Heart right ventricle (tissue), 16 donors: ENCODE measurements around the gene LRMDA. TPM values are rescaled to one million over a fixed set of nuclear protein-coding genes. Genes with fewer than 3 reads are reported as not detected.
A peak's percentile ranks its signal among the peaks of the same experiment; 100 is the strongest.

ENCODE experiments used
- ATAC-seq, 8 donors: fragments of 200-7000 bp; cut with Tn5 transposase; one replicate each; pipeline ENCODE4 v1.9.1; 2020; ENCODE audit warnings: mild to moderate bottlenecking in 8 of 8, moderate library complexity in 8 of 8, moderate number of reproducible peaks in 1 of 8
- DNase-seq, 2 donors: peaks; one replicate each; pipeline ENCODE4 v3.0.0-alpha.2; 2020
- H3K27ac ChIP-seq, 10 donors: fragments of 200-600 bp; sonication (generic) in 2 of 10; one replicate each; pipeline versions ENCODE4 v1.5.0 to v1.8.0; 2020 to 2022; ENCODE audit warnings: mild to moderate bottlenecking in 3 of 10
- H3K27me3 ChIP-seq, 7 donors: fragments of 200-600 bp; one replicate each; pipeline ENCODE4 v1.8.0; 2021 to 2022; ENCODE audit warnings: mild to moderate bottlenecking in 2 of 7
- H3K36me3 ChIP-seq, 9 donors: fragments of 200-600 bp; sonication (generic) in 1 of 9; one replicate each; pipeline versions ENCODE4 v1.5.0 to v1.8.0; 2020 to 2022; ENCODE audit warnings: mild to moderate bottlenecking in 2 of 9
- H3K4me1 ChIP-seq, 9 donors: fragments of 200-600 bp; sonication (generic) in 1 of 9; one replicate each; pipeline versions ENCODE4 v1.5.0 to v1.8.0; 2020 to 2022; ENCODE audit warnings: mild to moderate bottlenecking in 4 of 9
- H3K4me3 ChIP-seq, 10 donors: fragments of 200-600 bp; sonication (generic) in 2 of 10; one replicate each; pipeline versions ENCODE4 v1.5.0 to v1.8.0; 2020 to 2022; ENCODE audit warnings: mild to moderate bottlenecking in 7 of 10, moderate library complexity in 2 of 10
- H3K9me3 ChIP-seq, 11 donors: fragments of 200-600 bp in 10 of 11; sonication (generic) in 2 of 11; one replicate each; pipeline versions ENCODE4 v1.5.0 to v1.8.0; 2013 to 2022; ENCODE audit warnings: mild to moderate bottlenecking in 2 of 11, control low read depth in 1 of 11, moderate library complexity in 1 of 11
- CTCF ChIP-seq, 9 donors: fragments of 200-600 bp; sonication (generic) in 2 of 9; IDR thresholded peaks; one replicate each; pipeline versions ENCODE4 v1.5.0 to v1.8.0; 2021 to 2022; ENCODE audit warnings: antibody characterized with exemption in 9 of 9, mild to moderate bottlenecking in 5 of 9, moderate library complexity in 1 of 9
- WGBS, 2 donors: extraction: QIAGEN DNeasy Blood & Tissue Kit; methylation state at CpG; one replicate each; pipeline ENCODE4 v1.1.7; 2013; ENCODE audit warnings: inconsistent platforms in 1 of 2; 5-methylcytosine and 5-hydroxymethylcytosine counted together
- intact Hi-C, 10 donors: fragments of 100-400 bp; cut with DNase I; formaldehyde crosslinking; loops; one replicate each; pipeline versions ENCODE4 v1.11.1 to v1.14.2; 2022
- polyA plus RNA-seq, 2 donors: library from polyadenylated mRNA; stranded (reverse); fragments of 200-250 nt; gene quantifications; one replicate each; pipeline ENCODE4 v1.2.3, GENCODE V29; 2013
- total RNA-seq, 10 donors: library from RNA; stranded (reverse); fragmentation: NEBNext Ultra II Directional in 3 of 10; extraction: Animal tissue kit (Norgen Biotek cat#: 25700) in 3 of 10; gene quantifications; one replicate each; pipeline versions ENCODE4 v1.2.1 to v1.2.4, GENCODE V29; 2021 to 2023
- donor health status: Arrhythmogenic right ventricular cardiomyopathy.
- donor health status: ischemic (EF 13 %, LVEDD 7.1; RV severe dilation, severe dysfunction).
- donor health status: healthy with polysubstance abuse.
- donor health status: DM: no; HTN: yes; CAD: no.
- donor health status: DM: no; HTN: no; CAD: no.
- donor health status: ischemic (EF 25% LVEDD 6.9; RV normal size, moderate dysfunction).
- donor health status: ischemic (EF 25% LVEDD 5.7; RV mildly dilated, moderate dysfunction).
- donor health status: healthy.
- donor health status: DM: yes; HTN: yes; CAD: no.
- donor health status: Ischemic cardiomyopathy.
- donor health status: ischemic (EF 35%, LVEDD 5.7; RV mildly dilated, moderate dysfunction).
- donor health status: nonischemic (EF 11% LVEDD 7.7; RV severe dilation, severe dysfunction).
- donor health status: DM: yes; HTN: yes; CAD: no.
- donor health status: PGD.
- donor health status: ischemic (EF 29% LVEDD 5.4; RV normal size, mild dysfunction).
- donor health status: nonischemic (EF 23%, LVEDD 6.1; RV moderate dilation, normal function).

Gene LRMDA
- total and polyA plus RNA-seq, 12 donors: 4.0 to 59.8 (median 12.7) TPM

GRCh38 chr10:76036111-76036940, 604.9 kb downstream of the LRMDA start:
- intact Hi-C loops: loop anchor here in 8 of 10 donors (2.0 to 10.0 kb wide), 11 partner anchors 124 to 1172 kb away; partner anchors contain the start of gene ZNF503 (in 7 of the 8)
- Histone ChIP-seq H3K27me3 (no peaks in the 10 kb centered on the region), H3K4me3 (peak overlapping the region in 6 of 10 donors; percentile 19 to 38 (median 25)), H3K9me3 (peaks cover 0 to 22% (median 10%) of the 10 kb centered on the region in 11 donors), H3K27ac (no peak overlapping the region), H3K4me1 (peaks cover 0 to 25% (median 9%) of the 10 kb centered on the region in 9 donors), H3K36me3 (peaks cover 0 to 9% (median 0%) of the 10 kb centered on the region in 9 donors)
- peak; percentile 88 to 98 (median 95) for TF ChIP-seq CTCF (IDR thresholded peaks at IDR 0.05)
- peak; percentile 73 to 81 for DNase-seq
- 35 to 37% methylated on average over 18 of the region's 18 CpGs for WGBS, 2 donors
- peak; percentile 78 to 95 (median 88) for ATAC-seq

- no peak overlapping the region for H3K27ac ChIP-seq
These were observed 605.5 kb downstream of the LRMDA start for GRCh38 chr10:76036962-76037361.

GRCh38 chr10:76037531-76038155, 606.2 kb downstream of the LRMDA start:
- no peak overlapping the region for H3K4me3 ChIP-seq
- H3K9me3 ChIP-seq: peaks cover 0 to 22% (median 10%) of the 10 kb centered on the region in 11 donors
- intact Hi-C loops: loop anchor here in 8 of 10 donors (2.0 to 10.0 kb wide), 11 partner anchors 125 to 1173 kb away; partner anchors contain the start of gene ZNF503 (in 7 of the 8)
- peaks cover 0 to 25% (median 9%) of the 10 kb centered on the region in 9 donors for H3K4me1 ChIP-seq
- peaks cover 0 to 9% (median 0%) of the 10 kb centered on the region in 9 donors for H3K36me3 ChIP-seq
- TF ChIP-seq CTCF (IDR thresholded peaks at IDR 0.05): no peak
- no peaks in the 10 kb centered on the region for H3K27me3 ChIP-seq
- DNase-seq (no peak), ATAC-seq (no peak)
- 93 to 97% methylated on average over 2 of the region's 2 CpGs for WGBS, 2 donors
- no peak overlapping the region for H3K27ac ChIP-seq

More at GRCh38 chr10:76036962-76037361, 605.5 kb downstream of the LRMDA start:
- ATAC-seq: no peak
- H3K9me3 ChIP-seq: peaks cover 0 to 22% (median 10%) of the 10 kb centered on the region in 11 donors
- no peak for TF ChIP-seq CTCF (IDR thresholded peaks at IDR 0.05)
- no peaks in the 10 kb centered on the region for H3K27me3 ChIP-seq
- peaks cover 0 to 9% (median 0%) of the 10 kb centered on the region in 9 donors for H3K36me3 ChIP-seq
- peaks cover 0 to 25% (median 9%) of the 10 kb centered on the region in 9 donors for H3K4me1 ChIP-seq
- intact Hi-C loops: loop anchor here in 8 of 10 donors (2.0 to 10.0 kb wide), 11 partner anchors 125 to 1172 kb away; partner anchors contain the start of gene ZNF503 (in 7 of the 8)
- H3K4me3 ChIP-seq: no peak overlapping the region
- DNase-seq: no peak

GRCh38 chr10:76038696-76039095, 607.3 kb downstream of the LRMDA start:
- Histone ChIP-seq H3K27me3 (no peaks in the 10 kb centered on the region), H3K27ac (no peak overlapping the region), H3K4me3 (no peak overlapping the region), H3K36me3 (peaks cover 0 to 9% (median 0%) of the 10 kb centered on the region in 9 donors), H3K4me1 (peaks cover 0 to 18% (median 6%) of the 10 kb centered on the region in 9 donors), H3K9me3 (peaks cover 0 to 22% (median 10%) of the 10 kb centered on the region in 11 donors)
- no peak for DNase-seq
- intact Hi-C loops: loop anchor here in 6 of 10 donors (5.0 to 10.0 kb wide), 10 partner anchors 126 to 1174 kb away; partner anchors contain the start of gene ZNF503 (in 2 of the 6)
- ATAC-seq: no peak
- TF ChIP-seq CTCF (IDR thresholded peaks at IDR 0.05): no peak
